BJ (cell line): ENCODE results near the gene CHMP5. TPM values are rescaled to one million over a fixed set of nuclear protein-coding genes. Genes with fewer than 3 reads are reported as not detected.

ENCODE experiments used
- CTCF ChIA-PET: fragments of 350-600 bp; formaldehyde crosslinking; extraction: SDS; loops from one replicate; lab custom pipeline; 2021; ENCODE audit warnings: antibody characterized with exemption, inconsistent platforms; lab: Yijun Ruan, JAX
- POLR2A ChIA-PET: fragments of 300-600 bp; sonication (Branson Sonifier 250); formaldehyde crosslinking; extraction: SDS; loops from one replicate; lab custom pipeline; 2021; ENCODE audit warnings: antibody characterized with exemption; lab: Charles Lee
- DNase-seq: peaks from one replicate; pipeline ENCODE4 v3.0.0-alpha.2; 2011; ENCODE audit warnings: low read depth
- H3K27me3 ChIP-seq: 2 replicates; pipeline ENCODE4 v1.6.0; 2011; ENCODE audit warnings: low read length; ENCODE audit not compliant: control insufficient read depth, insufficient read depth
- H3K36me3 ChIP-seq: 2 replicates; pipeline ENCODE4 v1.5.1; 2011; ENCODE audit warnings: low read length; ENCODE audit not compliant: control insufficient read depth, insufficient read depth
- H3K4me3 ChIP-seq: 2 replicates; pipeline ENCODE4 v1.5.1; 2011; ENCODE audit warnings: low read depth, mild to moderate bottlenecking, control low read depth, low read length
- CTCF ChIP-seq: IDR thresholded peaks from 2 replicates; pipeline ENCODE4 v1.5.1; 2011; ENCODE audit warnings: low read depth, mild to moderate bottlenecking, control low read depth, inconsistent platforms, low read length, moderate library complexity; ENCODE audit not compliant: insufficient read depth
- polyA plus RNA-seq: library from polyadenylated mRNA; depleted of rRNA; stranded (reverse); fragments of >200 nt; gene quantifications from 2 replicates; pipeline ENCODE4 v1.2.3, GENCODE V29; 2011

Gene CHMP5
- polyA plus RNA-seq, 1 experiment, result 37.6 TPM

DNA sequence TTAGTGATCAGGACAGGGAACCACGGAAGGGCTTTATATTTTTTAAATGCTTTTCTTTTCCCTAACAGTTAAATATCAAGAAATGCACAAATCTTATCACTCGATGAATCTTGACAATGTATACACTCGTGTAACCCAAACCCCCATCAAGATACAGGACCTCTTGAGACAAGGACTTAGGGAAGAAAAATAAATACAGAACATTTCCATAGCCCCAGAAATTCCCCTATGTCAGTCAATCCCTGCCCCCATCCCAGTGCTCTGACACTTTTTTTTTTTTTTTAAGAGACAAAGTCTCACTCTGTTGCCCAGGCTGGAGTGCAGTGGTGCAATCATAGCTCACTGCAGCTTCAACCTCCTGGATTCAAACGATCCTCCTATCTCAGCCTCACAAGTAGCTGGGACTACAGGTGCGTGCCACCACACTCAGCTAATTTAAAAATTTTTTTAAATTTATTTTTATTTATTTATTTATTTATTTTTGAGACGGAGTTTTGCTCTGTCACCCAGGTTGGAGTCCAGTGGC lies 22.2 kb upstream of the CHMP5 start:
- no peak for DNase-seq
- ChIA-PET CTCF (interaction anchor here (0.7 kb wide), 2 partner anchors 8 to 12 kb away, joined by 3 read pairs; no protein-coding TSS in a partner anchor), POLR2A (no interaction called here)
- H3K27me3 ChIP-seq, result no peaks in the 10 kb centered on the region; the same call in 1 of the 2 replicates
- no peak for TF ChIP-seq CTCF
- no peaks in the 10 kb centered on the region for H3K36me3 ChIP-seq
- no peak overlapping the region for H3K4me3 ChIP-seq

- Histone ChIP-seq H3K36me3 (no peaks in the 10 kb centered on the region), H3K27me3 (no peaks in the 10 kb centered on the region; the same call in 1 of the 2 replicates), H3K4me3 (no peak overlapping the region)
- no peak for DNase-seq
- TF ChIP-seq CTCF, result no peak
- CTCF ChIA-PET, result no interaction called here
- POLR2A ChIA-PET, result no interaction called here
Measured at GRCh38 chr9:33244137-33244784, 20.6 kb upstream of the CHMP5 start.

DNA sequence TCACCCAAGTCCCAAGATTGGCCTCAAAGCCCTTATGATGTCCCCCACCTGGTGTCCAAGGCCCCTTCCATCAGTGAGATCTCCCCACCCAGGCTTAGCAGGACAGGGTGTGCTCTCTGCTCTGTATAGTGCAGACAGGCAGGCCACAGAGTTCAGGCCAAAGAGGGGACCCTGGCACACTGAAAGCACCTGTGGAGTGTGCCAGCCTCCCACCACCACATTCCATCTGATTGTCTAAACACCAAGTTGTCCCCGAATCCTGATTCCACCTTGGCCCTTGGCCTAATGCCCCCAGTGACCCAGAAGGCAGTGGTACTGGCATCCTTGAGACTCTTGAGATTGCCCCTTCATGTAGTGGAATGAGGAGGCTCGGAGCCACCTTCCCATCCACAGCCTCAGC lies 19.5 kb upstream of the CHMP5 start:
- ChIA-PET CTCF (interaction anchor here (1.0 kb wide), 1 partner anchor 13 kb away, joined by 3 read pairs; no protein-coding TSS in a partner anchor), POLR2A (no interaction called here)
- Histone ChIP-seq H3K27me3 (no peaks in the 10 kb centered on the region; the same call in 1 of the 2 replicates), H3K36me3 (no peaks in the 10 kb centered on the region), H3K4me3 (no peak overlapping the region)
- no peak for TF ChIP-seq CTCF
- DNase-seq, result no peak

DNA sequence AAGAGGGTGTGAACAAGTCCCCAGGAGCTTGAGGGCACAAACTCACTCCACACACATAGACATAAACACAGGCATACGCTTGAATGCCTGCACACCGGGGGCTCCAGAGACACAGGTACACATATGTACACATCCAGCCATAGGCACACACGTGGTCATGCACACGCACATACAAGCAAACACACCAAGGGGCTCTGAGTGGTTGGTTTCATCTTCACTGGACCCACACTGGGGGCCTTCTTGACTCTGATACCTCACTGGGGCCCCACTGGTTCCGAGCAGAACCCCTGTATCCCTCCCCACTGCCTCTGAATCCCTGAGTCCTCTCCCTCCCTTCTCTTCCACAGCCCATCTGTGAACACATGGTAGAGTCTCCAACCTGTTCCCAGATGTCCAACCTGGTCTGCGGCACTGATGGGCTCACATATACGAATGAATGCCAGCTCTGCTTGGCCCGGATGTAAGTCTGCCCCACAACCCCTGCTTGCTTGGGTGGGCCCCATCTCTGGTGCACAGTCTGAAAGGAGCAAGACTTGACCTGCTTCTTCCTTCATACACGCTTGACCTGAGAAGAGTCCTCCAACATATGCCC lies 18.5 kb upstream of the CHMP5 start:
- H3K27me3 ChIP-seq, result no peaks in the 10 kb centered on the region; the same call in 1 of the 2 replicates
- POLR2A ChIA-PET, result no interaction called here
- CTCF ChIA-PET, result interaction anchor here (1.0 kb wide), 1 partner anchor 12 kb away, joined by 3 read pairs; no protein-coding TSS in a partner anchor
- H3K4me3 ChIP-seq, result no peak overlapping the region
- no peak for DNase-seq
- TF ChIP-seq CTCF, result no peak
- H3K36me3 ChIP-seq, result no peaks in the 10 kb centered on the region

DNA sequence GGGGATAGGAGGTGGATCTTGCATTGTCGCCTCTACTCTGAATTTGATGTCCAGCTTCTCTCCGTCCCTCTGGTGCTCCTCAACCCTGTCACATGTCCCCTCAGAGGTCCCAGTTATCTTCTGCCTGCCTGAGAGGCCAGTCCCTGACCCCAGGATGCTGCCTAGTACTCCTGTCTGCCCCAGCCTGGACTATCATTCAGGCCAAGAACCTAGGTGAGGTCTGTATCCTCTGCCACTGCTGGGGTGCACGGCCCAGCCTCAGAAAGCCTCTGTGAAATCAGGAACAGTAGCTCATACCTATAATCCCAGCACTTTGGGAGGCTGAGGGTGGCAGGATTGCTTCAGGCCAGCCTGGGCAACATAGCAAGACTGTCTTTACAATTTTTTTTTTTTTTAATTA lies 16.2 kb upstream of the CHMP5 start:
- H3K27me3 ChIP-seq, result no peaks in the 10 kb centered on the region
- ChIA-PET POLR2A (no interaction called here), CTCF (interaction anchor here (0.7 to 1.5 kb wide), 2 partner anchors 23 to 71 kb away, joined by 3 to 8 read pairs; no protein-coding TSS in a partner anchor)
- no peak for DNase-seq
- peaks cover 3% of the 10 kb centered on the region for H3K36me3 ChIP-seq
- no peak for TF ChIP-seq CTCF
- no peak overlapping the region for H3K4me3 ChIP-seq
